CD4-positive, CD25-positive, alpha-beta regulatory T cell (primary cell): ENCODE data around the gene H2BK1. TPM values are rescaled to one million over a fixed set of nuclear protein-coding genes. Genes with fewer than 3 reads are reported as not detected.

Experiments
- ATAC-seq, 2 donors: fragments of 150-1000 bp; cut with Tn5 transposase; one replicate each; pipeline ENCODE4 v1.10.0; 2021; ENCODE audit warnings: low read depth in 2 of 2, moderate number of reproducible peaks in 2 of 2, moderate library complexity in 1 of 2
- DNase-seq, 3 donors: peaks; one replicate each; pipeline versions ENCODE4 v3.0.0 to v3.0.0-alpha.2; 2012 to 2022; ENCODE audit warnings: mixed read lengths in 1 of 3
- H3K27ac ChIP-seq: one replicate; pipeline ENCODE4 v1.7.0; 2013; ENCODE audit warnings: mild to moderate bottlenecking, low read length; ENCODE audit not compliant: insufficient read depth, poor library complexity, severe bottlenecking
- H3K27me3 ChIP-seq: one replicate; pipeline ENCODE4 v1.7.0; 2013; ENCODE audit warnings: low read length; ENCODE audit not compliant: control insufficient read depth, insufficient read depth
- H3K36me3 ChIP-seq: one replicate; pipeline ENCODE4 v1.7.0; 2013; ENCODE audit warnings: mild to moderate bottlenecking, low read length, moderate library complexity; ENCODE audit not compliant: control insufficient read depth, insufficient read depth
- H3K4me1 ChIP-seq: 2 replicates; pipeline ENCODE4 v1.7.0; 2013; ENCODE audit warnings: mild to moderate bottlenecking, low read length; ENCODE audit not compliant: insufficient read depth, control insufficient read depth, poor library complexity, severe bottlenecking
- H3K4me3 ChIP-seq: one replicate; pipeline ENCODE4 v1.7.0; 2013; ENCODE audit warnings: low read depth, mild to moderate bottlenecking, low read length, moderate library complexity
- H3K9me3 ChIP-seq, 2 experiments: 1 replicate in 1 of 2; 2 replicates in 1 of 2; pipeline ENCODE4 v1.7.0; 2013; ENCODE audit warnings: low read length in 2 of 2, mild to moderate bottlenecking in 1 of 2, moderate library complexity in 1 of 2; ENCODE audit not compliant: control insufficient read depth in 2 of 2
- H3K27ac Mint-ChIP-seq, 3 donors: one replicate each; pipeline ENCODE4 v1.8.0; 2020 to 2022; ENCODE audit warnings: mild to moderate bottlenecking in 3 of 3, mixed read lengths in 3 of 3, moderate library complexity in 2 of 3
- H3K27me3 Mint-ChIP-seq: one replicate; pipeline ENCODE4 v1.8.0; 2022; ENCODE audit warnings: mild to moderate bottlenecking, mixed read lengths
- H3K36me3 Mint-ChIP-seq: one replicate; pipeline ENCODE4 v1.8.0; 2020; ENCODE audit warnings: mixed read lengths
- H3K4me1 Mint-ChIP-seq, 4 donors: one replicate each; pipeline ENCODE4 v1.8.0; 2020 to 2022; ENCODE audit warnings: mixed read lengths in 4 of 4, mild to moderate bottlenecking in 1 of 4
- H3K4me3 Mint-ChIP-seq, 4 donors: one replicate each; pipeline ENCODE4 v1.8.0; 2020 to 2022; ENCODE audit warnings: mild to moderate bottlenecking in 4 of 4, mixed read lengths in 4 of 4, moderate library complexity in 3 of 4
- H3K9me3 Mint-ChIP-seq, 7 donors: one replicate each; pipeline ENCODE4 v1.8.0; 2020 to 2022; ENCODE audit warnings: mixed read lengths in 7 of 7, mild to moderate bottlenecking in 3 of 7, moderate library complexity in 2 of 7
- polyA plus RNA-seq, 4 donors: library from polyadenylated mRNA; unstranded; fragments of 300-500 nt; fragmentation: Illumina TruSeq; gene quantifications; one replicate each; pipeline ENCODE4 v1.2.3, GENCODE V29; 2021
- total RNA-seq: library from RNA; stranded (reverse); gene quantifications from one replicate; pipeline ENCODE4 v1.2.3, GENCODE V29; 2022

H2BK1 gene
- total and polyA plus RNA-seq, 5 donors from 2014 or later, result 3.8 TPM; not detected in 4

GRCh38 chr7:151175793-151176311 lies 34.4 kb downstream of the H2BK1 start:
- H3K27me3 ChIP-seq, result peaks cover 4% of the 10 kb centered on the region
- Mint-ChIP-seq H3K4me3 (no peak overlapping the region), H3K36me3 (peaks cover 8% of the 10 kb centered on the region), H3K27me3 (peaks cover 43% of the 10 kb centered on the region), H3K27ac (no peak overlapping the region), H3K4me1 (peaks cover 0 to 8% (median 7%) of the 10 kb centered on the region in 4 donors), H3K9me3 (no peaks in the 10 kb centered on the region)
- no peak overlapping the region for H3K27ac ChIP-seq
- no peaks in the 10 kb centered on the region for H3K36me3 ChIP-seq
- no peak overlapping the region for H3K4me3 ChIP-seq
- no peak for DNase-seq
- ATAC-seq, result no peak
- peaks cover 5% of the 10 kb centered on the region for H3K4me1 ChIP-seq
- H3K9me3 ChIP-seq, result no peaks in the 10 kb centered on the region

GRCh38 chr7:151175047-151175792 lies 35.1 kb downstream of the H2BK1 start:
- Histone ChIP-seq H3K27me3 (peaks cover 4% of the 10 kb centered on the region), H3K36me3 (no peaks in the 10 kb centered on the region), H3K9me3 (no peaks in the 10 kb centered on the region), H3K27ac (no peak overlapping the region), H3K4me1 (peaks cover 5% of the 10 kb centered on the region), H3K4me3 (no peak overlapping the region)
- peaks cover 0 to 8% (median 7%) of the 10 kb centered on the region in 4 donors for H3K4me1 Mint-ChIP-seq
- H3K36me3 Mint-ChIP-seq, result peaks cover 8% of the 10 kb centered on the region
- no peaks in the 10 kb centered on the region for H3K9me3 Mint-ChIP-seq
- peak overlapping the region in 1 of 3 donors; percentile 63 for H3K27ac Mint-ChIP-seq
- DNase-seq (no peak), ATAC-seq (no peak)
- peaks cover 49% of the 10 kb centered on the region for H3K27me3 Mint-ChIP-seq
- no peak overlapping the region for H3K4me3 Mint-ChIP-seq

GRCh38 chr7:151174246-151175046 lies 35.8 kb downstream of the H2BK1 start:
- Histone ChIP-seq H3K36me3 (no peaks in the 10 kb centered on the region), H3K4me3 (no peak overlapping the region), H3K27me3 (peaks cover 10% of the 10 kb centered on the region), H3K9me3 (no peaks in the 10 kb centered on the region), H3K4me1 (peaks cover 5% of the 10 kb centered on the region), H3K27ac (no peak overlapping the region)
- Mint-ChIP-seq H3K4me3 (no peak overlapping the region), H3K9me3 (no peaks in the 10 kb centered on the region), H3K4me1 (peaks cover 0 to 13% (median 7%) of the 10 kb centered on the region in 4 donors), H3K27ac (no peak overlapping the region), H3K36me3 (peaks cover 8% of the 10 kb centered on the region), H3K27me3 (peaks cover 57% of the 10 kb centered on the region)
- ATAC-seq (no peak), DNase-seq (peak in 1 of 3 donors; percentile 14)

- Mint-ChIP-seq H3K9me3 (no peaks in the 10 kb centered on the region), H3K4me3 (no peak overlapping the region), H3K36me3 (peaks cover 8% of the 10 kb centered on the region), H3K4me1 (peaks cover 0 to 13% (median 7%) of the 10 kb centered on the region in 4 donors), H3K27me3 (peaks cover 62% of the 10 kb centered on the region), H3K27ac (no peak overlapping the region)
- Histone ChIP-seq H3K4me1 (peaks cover 5% of the 10 kb centered on the region), H3K9me3 (no peaks in the 10 kb centered on the region), H3K27ac (no peak overlapping the region), H3K4me3 (no peak overlapping the region), H3K36me3 (no peaks in the 10 kb centered on the region), H3K27me3 (peaks cover 17% of the 10 kb centered on the region)
- DNase-seq, result no peak
- no peak for ATAC-seq
These were observed 36.7 kb downstream of the H2BK1 start for GRCh38 chr7:151173386-151174245.

GRCh38 chr7:151172273-151173141 lies 37.8 kb downstream of the H2BK1 start:
- H3K27me3 ChIP-seq, result peaks cover 21% of the 10 kb centered on the region
- H3K36me3 Mint-ChIP-seq, result peaks cover 8% of the 10 kb centered on the region
- H3K4me1 ChIP-seq, result peaks cover 14% of the 10 kb centered on the region
- H3K4me3 Mint-ChIP-seq, result no peak overlapping the region
- H3K4me3 ChIP-seq, result no peak overlapping the region
- H3K4me1 Mint-ChIP-seq, result peaks cover 0 to 13% (median 10%) of the 10 kb centered on the region in 4 donors
- no peak overlapping the region for H3K27ac ChIP-seq
- no peaks in the 10 kb centered on the region for H3K9me3 Mint-ChIP-seq
- peak overlapping the region in 1 of 3 donors; percentile 63 for H3K27ac Mint-ChIP-seq
- peaks cover 58% of the 10 kb centered on the region for H3K27me3 Mint-ChIP-seq
- H3K36me3 ChIP-seq, result no peaks in the 10 kb centered on the region
- H3K9me3 ChIP-seq, result no peaks in the 10 kb centered on the region
- DNase-seq (peak; percentile 69 to 77 (median 70)), ATAC-seq (peak; percentile 83 to 87)

- ATAC-seq (no peak), DNase-seq (no peak)
- H3K9me3 ChIP-seq, result no peaks in the 10 kb centered on the region
- no peaks in the 10 kb centered on the region for H3K36me3 ChIP-seq
- Mint-ChIP-seq H3K9me3 (peaks cover 0 to 2% (median 0%) of the 10 kb centered on the region in 7 donors), H3K27me3 (peaks cover 48% of the 10 kb centered on the region), H3K4me1 (peaks cover 0 to 17% (median 11%) of the 10 kb centered on the region in 4 donors), H3K4me3 (peak overlapping the region; percentile 34 to 88 (median 82)), H3K36me3 (peaks cover 8% of the 10 kb centered on the region), H3K27ac (peak overlapping the region in 1 of 3 donors; percentile 95)
- H3K27ac ChIP-seq, result no peak overlapping the region
- no peak overlapping the region for H3K4me3 ChIP-seq
- peaks cover 50% of the 10 kb centered on the region for H3K27me3 ChIP-seq
- H3K4me1 ChIP-seq, result peaks cover 24% of the 10 kb centered on the region
These were observed 41.5 kb downstream of the H2BK1 start for GRCh38 chr7:151168787-151169162.
